Ovary (tissue), 9 donors: ENCODE data around the gene NUDT7. TPM values are rescaled to one million over a fixed set of nuclear protein-coding genes. Genes with fewer than 3 reads are reported as not detected.
A peak's percentile ranks its signal among the peaks of the same experiment; 100 is the strongest.

Experiments
- DNase-seq, 5 donors: peaks; one replicate each; pipeline ENCODE4 v3.0.0-alpha.2; 2019 to 2020
- H3K27ac ChIP-seq, 2 donors: fragments of 200-600 bp; one replicate each; pipeline versions ENCODE4 v1.5.1 to v1.8.0; 2019 to 2022
- H3K27me3 ChIP-seq: fragments of 200-600 bp; one replicate; pipeline ENCODE4 v1.8.0; 2022
- H3K36me3 ChIP-seq: fragments of 200-600 bp; sonication (generic); one replicate; pipeline ENCODE4 v1.5.1; 2019
- H3K4me1 ChIP-seq: one replicate; pipeline ENCODE4 v1.8.1; 2013; ENCODE audit warnings: mild to moderate bottlenecking, moderate library complexity; ENCODE audit not compliant: insufficient read depth
- H3K4me3 ChIP-seq: fragments of 200-600 bp; sonication (generic); one replicate; pipeline ENCODE4 v1.5.1; 2017
- H3K9me3 ChIP-seq, 2 donors: fragments of 200-600 bp in 1 of 2; sonication (generic) in 1 of 2; one replicate each; pipeline versions ENCODE4 v1.5.1 to v1.8.1; 2013 to 2019; ENCODE audit warnings: mild to moderate bottlenecking in 1 of 2, moderate library complexity in 1 of 2
- EP300 ChIP-seq: sonication (generic); formaldehyde crosslinking; IDR thresholded peaks from one replicate; pipeline ENCODE4 v1.6.1; 2017; ENCODE audit warnings: antibody characterized with exemption
- POLR2A ChIP-seq: fragments of 450-650 bp; IDR thresholded peaks from one replicate; pipeline ENCODE4 v1.6.1; 2017; ENCODE audit warnings: antibody characterized with exemption, mild to moderate bottlenecking, moderate library complexity
- WGBS, 3 donors: extraction: QIAGEN DNeasy Blood & Tissue Kit in 1 of 3; methylation state at CpG; one replicate each; pipeline versions ENCODE4 v1.1.5 to v1.1.7; 2013 to 2017; 5-methylcytosine and 5-hydroxymethylcytosine counted together
- intact Hi-C, 4 donors: fragments of 100-400 bp; cut with DNase I; formaldehyde crosslinking; loops; one replicate each; pipeline versions ENCODE4 v1.11.0 to v1.15.1; 2022 to 2023
- polyA plus RNA-seq, 2 donors: library from polyadenylated mRNA; stranded (reverse); fragments of 200-250 nt in 1 of 2; fragments of 350-450 nt in 1 of 2; fragmentation: Illumina TruSeq in 1 of 2; extraction: RNeasy Lipid Tissue Mini Kit (QIAGEN cat#74804) in 1 of 2; gene quantifications; one replicate each; pipeline ENCODE4 v1.2.3, GENCODE V29; 2013 to 2014
- total RNA-seq, 7 donors: library from RNA; depleted of rRNA in 2 of 7; stranded (reverse); fragments of >200 nt in 2 of 7; fragmentation: NEBNext Ultra II Directional in 3 of 7; extraction: Animal tissue kit (Norgen Biotek cat#: 25700) in 3 of 7; gene quantifications; one replicate each; pipeline versions ENCODE4 v1.1.0 to v1.2.4, GENCODE V29; 2016 to 2023
- TF ChIP-seq, protein P1 (sequence below), 3 donors: fragments of 450-650 bp in 2 of 3; fragments of 200-600 bp in 1 of 3; IDR thresholded peaks; one replicate each; pipeline versions ENCODE4 v1.5.1 to v1.8.0; 2016 to 2022; ENCODE audit warnings: antibody characterized with exemption in 3 of 3, mild to moderate bottlenecking in 1 of 3
- donor health status: DM: no; HTN: no; CAD: no; lungs with moderate emphysema.
- donor health status: DM: no; HTN: no; CAD: no.
- donor health status: Bipolar disorder and iron deficiency.
- donor health status: DM: yes; HTN: yes; CAD: no.
- donor health status: DM: no; HTN: no; CAD: no.
- donor health status: DM: yes; HTN: yes; CAD: no.

Gene NUDT7
- total and polyA plus RNA-seq, 9 donors, result 4.9 to 12.3 (median 5.8) TPM

DNA sequence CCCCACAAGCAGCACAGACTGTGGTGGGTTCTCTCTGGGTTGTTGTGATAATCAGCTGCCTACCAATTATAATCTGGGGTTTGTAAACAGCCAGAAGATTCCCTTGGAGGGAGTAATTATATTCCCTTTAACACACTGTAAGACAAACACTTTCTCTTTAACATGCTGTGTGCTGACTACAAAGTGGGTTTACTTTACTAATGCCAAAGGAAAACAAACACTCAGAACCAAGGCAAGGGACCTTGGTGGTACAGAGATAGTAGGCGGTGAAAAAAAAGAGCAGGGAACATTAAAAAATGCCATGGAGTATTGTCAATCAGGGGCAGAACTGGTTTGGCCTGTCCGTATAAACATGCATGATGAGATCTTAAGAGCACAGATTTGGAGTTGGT lies 63.1 kb downstream of the NUDT7 start:
- H3K27ac ChIP-seq, result no peak overlapping the region
- H3K36me3 ChIP-seq, result no peaks in the 10 kb centered on the region
- peaks cover 2% of the 10 kb centered on the region for H3K4me1 ChIP-seq
- H3K27me3 ChIP-seq, result no peaks in the 10 kb centered on the region
- DNase-seq, result no peak
- no peaks in the 10 kb centered on the region for H3K9me3 ChIP-seq
- WGBS, 3 donors, result 85 to 93% (median 91%) methylated on average over 2 of the region's 2 CpGs
- TF ChIP-seq POLR2A, result no peak
- TF ChIP-seq, protein P1, sequence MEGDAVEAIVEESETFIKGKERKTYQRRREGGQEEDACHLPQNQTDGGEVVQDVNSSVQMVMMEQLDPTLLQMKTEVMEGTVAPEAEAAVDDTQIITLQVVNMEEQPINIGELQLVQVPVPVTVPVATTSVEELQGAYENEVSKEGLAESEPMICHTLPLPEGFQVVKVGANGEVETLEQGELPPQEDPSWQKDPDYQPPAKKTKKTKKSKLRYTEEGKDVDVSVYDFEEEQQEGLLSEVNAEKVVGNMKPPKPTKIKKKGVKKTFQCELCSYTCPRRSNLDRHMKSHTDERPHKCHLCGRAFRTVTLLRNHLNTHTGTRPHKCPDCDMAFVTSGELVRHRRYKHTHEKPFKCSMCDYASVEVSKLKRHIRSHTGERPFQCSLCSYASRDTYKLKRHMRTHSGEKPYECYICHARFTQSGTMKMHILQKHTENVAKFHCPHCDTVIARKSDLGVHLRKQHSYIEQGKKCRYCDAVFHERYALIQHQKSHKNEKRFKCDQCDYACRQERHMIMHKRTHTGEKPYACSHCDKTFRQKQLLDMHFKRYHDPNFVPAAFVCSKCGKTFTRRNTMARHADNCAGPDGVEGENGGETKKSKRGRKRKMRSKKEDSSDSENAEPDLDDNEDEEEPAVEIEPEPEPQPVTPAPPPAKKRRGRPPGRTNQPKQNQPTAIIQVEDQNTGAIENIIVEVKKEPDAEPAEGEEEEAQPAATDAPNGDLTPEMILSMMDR (IDR thresholded peaks at IDR 0.05), result no peak
- intact Hi-C loops, result loop anchor here in 1 of 4 donors (10.0 kb wide), 1 partner anchor 59 kb away; no protein-coding TSS in a partner anchor
- no peak overlapping the region for H3K4me3 ChIP-seq

DNA sequence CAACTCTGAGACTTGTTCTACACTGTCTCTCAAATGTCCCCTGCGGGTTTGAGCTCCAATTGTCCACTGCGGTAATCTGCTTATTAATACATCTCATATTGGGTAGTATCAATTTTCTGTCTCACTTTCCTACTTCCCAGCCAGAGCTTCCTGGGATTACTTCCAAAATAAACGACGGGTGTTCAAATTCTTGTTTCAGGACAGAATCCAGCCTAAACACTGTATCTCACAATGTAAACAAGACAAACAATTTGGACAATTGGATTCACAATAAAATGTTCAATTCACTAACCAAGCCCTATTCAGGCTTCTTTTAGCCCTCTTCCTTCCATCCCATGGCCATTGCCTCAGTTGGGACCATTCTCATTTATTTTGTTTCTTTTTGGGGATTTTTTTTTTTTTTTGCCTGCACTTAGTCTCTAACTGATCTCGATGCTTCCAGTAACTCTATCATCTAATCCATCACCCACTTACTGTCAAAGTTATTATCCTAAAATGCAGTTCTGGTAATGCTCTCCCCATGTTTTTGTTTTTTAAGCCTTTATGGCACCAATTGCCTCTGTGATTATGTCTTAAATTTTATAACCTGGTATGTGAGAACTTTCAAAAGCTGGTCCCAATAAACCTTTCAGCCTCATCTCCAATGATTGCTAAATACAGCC lies 64.0 kb downstream of the NUDT7 start:
- Histone ChIP-seq H3K4me1 (peaks cover 2% of the 10 kb centered on the region), H3K27me3 (no peaks in the 10 kb centered on the region), H3K27ac (no peak overlapping the region), H3K4me3 (no peak overlapping the region), H3K9me3 (no peaks in the 10 kb centered on the region), H3K36me3 (no peaks in the 10 kb centered on the region)
- intact Hi-C loops, result loop anchor here in 1 of 4 donors (10.0 kb wide), 1 partner anchor 58 kb away; no protein-coding TSS in a partner anchor
- no peak for DNase-seq
- TF ChIP-seq POLR2A, result no peak
- TF ChIP-seq, protein P1 (IDR thresholded peaks at IDR 0.05), result no peak
- no peak for TF ChIP-seq EP300
- 23 to 40% (median 26%) methylated on average over 5 of the region's 5 CpGs for WGBS, 3 donors

DNA sequence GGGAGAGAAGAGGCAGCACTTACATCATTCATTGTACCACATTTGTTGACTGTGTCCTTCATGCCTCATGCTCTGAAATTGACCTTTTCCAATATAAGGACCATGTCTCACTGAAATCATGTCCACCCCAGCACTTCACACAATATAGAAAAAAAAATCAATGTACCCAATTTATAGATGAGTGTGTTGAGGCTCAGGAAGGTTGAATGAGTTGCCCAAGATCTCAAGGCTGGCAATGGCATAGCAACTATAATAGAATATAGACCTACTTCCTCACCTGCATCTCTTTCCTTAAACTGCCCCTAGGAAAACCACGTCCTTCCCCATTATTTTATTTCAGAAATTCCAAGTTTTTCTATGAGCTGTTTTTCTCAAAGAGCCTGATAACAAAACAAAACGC lies 65.1 kb downstream of the NUDT7 start:
- no peak overlapping the region for H3K27ac ChIP-seq
- TF ChIP-seq, protein P1 (IDR thresholded peaks at IDR 0.05), result no peak
- no peak for TF ChIP-seq POLR2A
- no peak for TF ChIP-seq EP300
- H3K4me3 ChIP-seq, result no peak overlapping the region
- no peaks in the 10 kb centered on the region for H3K27me3 ChIP-seq
- peaks cover 2% of the 10 kb centered on the region for H3K4me1 ChIP-seq
- H3K36me3 ChIP-seq, result no peaks in the 10 kb centered on the region
- intact Hi-C loops, result loop anchor here in 1 of 4 donors (10.0 kb wide), 1 partner anchor 57 kb away; no protein-coding TSS in a partner anchor
- H3K9me3 ChIP-seq, result no peaks in the 10 kb centered on the region
- no peak for DNase-seq
- 35 to 51% (median 42%) methylated on average over 2 of the region's 2 CpGs for WGBS, 3 donors

GRCh38 chr16:77788181-77789084 lies 66.1 kb downstream of the NUDT7 start, which contains the start of gene VAT1L:
Gene VAT1L (plus strand): TSS chr16:77788564. CDS start chr16:77788683, 119 bp downstream.
- Histone ChIP-seq H3K4me3 (peak within 1 kb of the TSS; percentile 28), H3K4me1 (peaks cover 2% of the 10 kb centered on the region), H3K27me3 (no peaks in the 10 kb centered on the region), H3K9me3 (no peaks in the 10 kb centered on the region), H3K36me3 (no peaks in the 10 kb centered on the region), H3K27ac (no peak within 1 kb of the TSS)
- no peak for DNase-seq
- 0 to 1% (median 0%) methylated on average over 71 to 78 of the region's 78 CpGs for WGBS, 3 donors
- intact Hi-C loops, result loop anchor here in 1 of 4 donors (10.0 kb wide), 1 partner anchor 56 kb away; no protein-coding TSS in a partner anchor
- TF ChIP-seq, protein P1 (IDR thresholded peaks at IDR 0.05), result no peak
- TF ChIP-seq EP300 (no peak), POLR2A (no peak)
